Stomach (tissue), 4 donors: ENCODE measurements around the gene TEX36.

ENCODE experiments used
- POLR2A ChIP-seq, 4 donors: fragments of 450-650 bp; IDR thresholded peaks; one replicate each; pipeline ENCODE4 v1.6.1; 2016; ENCODE audit warnings: antibody characterized with exemption in 4 of 4, control low read depth in 2 of 4, mild to moderate bottlenecking in 1 of 4, moderate library complexity in 1 of 4
- TF ChIP-seq, protein P1 (sequence below), 7 experiments: fragments of 450-650 bp in 4 of 7; fragments of 200-600 bp in 3 of 7; sonication (generic) in 3 of 7; IDR thresholded peaks; one replicate each; pipeline ENCODE4 v1.5.1; 2016 to 2019; ENCODE audit warnings: antibody characterized with exemption in 7 of 7, control low read depth in 2 of 7, mild to moderate bottlenecking in 1 of 7

DNA sequence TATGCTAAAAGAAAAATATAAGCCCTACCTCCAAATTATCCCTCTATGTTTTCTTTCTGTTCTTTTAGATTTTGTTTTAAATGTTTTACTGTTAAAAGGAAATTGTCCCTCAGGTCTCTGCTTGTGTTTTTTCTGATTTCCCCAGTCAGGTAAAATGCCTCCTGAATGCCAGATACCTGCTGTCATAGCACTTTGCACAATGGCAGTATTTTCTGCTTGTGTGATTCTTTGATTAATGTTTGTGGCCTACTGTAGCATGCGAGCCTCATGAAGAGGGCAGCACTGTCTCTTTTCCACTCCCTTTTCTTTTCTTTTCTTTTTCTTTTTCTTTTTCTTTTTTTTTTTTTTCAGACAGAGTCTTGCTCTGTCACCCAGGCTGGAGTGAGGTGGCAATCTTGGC lies 71.2 kb downstream of the TEX36 start:
- TF ChIP-seq, protein P1, sequence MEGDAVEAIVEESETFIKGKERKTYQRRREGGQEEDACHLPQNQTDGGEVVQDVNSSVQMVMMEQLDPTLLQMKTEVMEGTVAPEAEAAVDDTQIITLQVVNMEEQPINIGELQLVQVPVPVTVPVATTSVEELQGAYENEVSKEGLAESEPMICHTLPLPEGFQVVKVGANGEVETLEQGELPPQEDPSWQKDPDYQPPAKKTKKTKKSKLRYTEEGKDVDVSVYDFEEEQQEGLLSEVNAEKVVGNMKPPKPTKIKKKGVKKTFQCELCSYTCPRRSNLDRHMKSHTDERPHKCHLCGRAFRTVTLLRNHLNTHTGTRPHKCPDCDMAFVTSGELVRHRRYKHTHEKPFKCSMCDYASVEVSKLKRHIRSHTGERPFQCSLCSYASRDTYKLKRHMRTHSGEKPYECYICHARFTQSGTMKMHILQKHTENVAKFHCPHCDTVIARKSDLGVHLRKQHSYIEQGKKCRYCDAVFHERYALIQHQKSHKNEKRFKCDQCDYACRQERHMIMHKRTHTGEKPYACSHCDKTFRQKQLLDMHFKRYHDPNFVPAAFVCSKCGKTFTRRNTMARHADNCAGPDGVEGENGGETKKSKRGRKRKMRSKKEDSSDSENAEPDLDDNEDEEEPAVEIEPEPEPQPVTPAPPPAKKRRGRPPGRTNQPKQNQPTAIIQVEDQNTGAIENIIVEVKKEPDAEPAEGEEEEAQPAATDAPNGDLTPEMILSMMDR (IDR thresholded peaks at IDR 0.05): no peak
- no peak for TF ChIP-seq POLR2A (IDR thresholded peaks at IDR 0.05)
